ENCODE data around the gene RASSF6.

DNA sequence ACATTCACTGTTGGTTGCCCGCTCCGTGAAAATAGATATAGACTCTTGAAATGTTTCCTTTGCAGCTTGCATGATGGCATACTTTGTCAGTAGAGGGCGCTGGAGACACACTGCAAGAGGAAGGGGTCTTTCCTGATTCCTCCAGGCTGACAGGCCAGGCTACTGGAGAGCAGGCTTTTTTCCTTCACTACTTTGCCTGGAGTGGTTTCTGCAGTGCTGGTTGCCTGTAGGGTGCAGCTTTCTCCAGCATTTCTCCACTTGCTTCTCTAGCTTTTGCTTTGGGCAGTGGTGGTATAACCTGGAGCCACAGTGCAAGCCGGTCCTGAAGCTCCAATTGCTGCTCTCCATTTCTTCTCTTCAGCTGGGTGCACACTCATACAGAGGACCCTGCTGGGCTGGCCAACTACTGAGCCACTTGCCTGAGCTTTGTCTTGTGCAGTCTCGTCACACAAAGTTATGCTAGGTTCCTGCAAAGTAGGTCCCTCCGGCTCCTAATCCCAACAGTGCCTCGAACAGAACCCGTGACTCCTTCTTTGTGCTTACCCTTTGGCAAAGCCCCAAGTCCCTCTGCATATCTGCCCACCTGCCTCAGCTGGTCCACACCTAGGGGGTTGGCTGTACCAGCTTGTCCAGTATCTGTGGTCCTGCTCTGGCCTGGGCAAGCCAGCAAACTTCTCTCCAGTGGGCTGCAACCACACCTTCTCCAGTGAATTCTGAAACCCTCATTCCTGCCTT is 46.3 kb downstream of the RASSF6 start:
- TF ChIP-seq ELF4 (IDR thresholded peaks at IDR 0.05) (no peak), FOXA1 (IDR thresholded peaks at IDR 0.05) (no peak), NFRKB (IDR thresholded peaks at IDR 0.05) (no peak), FOXM1 (IDR thresholded peaks at IDR 0.05; ENCODE audit: borderline replicate concordance) (no peak)
